SK-N-SH treated with all-trans-retinoic acid at 6 μM for 48 hours (cell line): ENCODE measurements around the gene NUDT16.

Experiments used
- ATAC-seq: fragments of 200-7000 bp; cut with Tn5 transposase; 3 replicates; pipeline ENCODE4 v1.9.1; 2020; ENCODE audit warnings: mild to moderate bottlenecking, moderate library complexity
- ARNTL ChIP-seq: fragments of 450-650 bp; formaldehyde crosslinking; IDR thresholded peaks from 2 replicates; pipeline ENCODE4 v1.5.0; 2020; ENCODE audit warnings: low read depth, mild to moderate bottlenecking, moderate library complexity, borderline replicate concordance
- BACH2 ChIP-seq: fragments of 250-450 bp; sonication (Bioruptor Pico); IDR thresholded peaks from 2 replicates; pipeline ENCODE4 v1.9.0; 2021; ENCODE audit warnings: mild to moderate bottlenecking, borderline replicate concordance
- CSDC2 ChIP-seq: fragments of 250-450 bp; sonication (Bioruptor Pico); IDR thresholded peaks from 2 replicates; pipeline ENCODE4 v1.5.0; 2020; ENCODE audit warnings: mild to moderate bottlenecking, moderate library complexity
- CSRNP3 ChIP-seq: fragments of 250-450 bp; sonication (Bioruptor Pico); IDR thresholded peaks from 2 replicates; pipeline ENCODE4 v1.5.1; 2021; ENCODE audit warnings: mild to moderate bottlenecking, moderate library complexity
- ESRRG ChIP-seq: fragments of 250-450 bp; sonication (Bioruptor Pico); IDR thresholded peaks from 2 replicates; pipeline ENCODE4 v1.6.1; 2021; ENCODE audit warnings: mild to moderate bottlenecking
- GLIS3 ChIP-seq: fragments of 250-450 bp; sonication (Bioruptor Pico); IDR thresholded peaks from 2 replicates; pipeline ENCODE4 v1.5.0; 2020; ENCODE audit warnings: mild to moderate bottlenecking, moderate library complexity
- ISL1 ChIP-seq: fragments of 250-450 bp; sonication (Bioruptor Pico); IDR thresholded peaks from 2 replicates; pipeline ENCODE4 v2.1.2; 2022; ENCODE audit warnings: mild to moderate bottlenecking, moderate library complexity
- OSR1 ChIP-seq: fragments of 250-450 bp; sonication (Bioruptor Pico); IDR thresholded peaks from 2 replicates; pipeline ENCODE4 v1.8.0; 2022; ENCODE audit warnings: moderate library complexity, mild to moderate bottlenecking, inconsistent platforms
- PPARA ChIP-seq: fragments of 250-450 bp; sonication (Bioruptor Pico); IDR thresholded peaks from 2 replicates; pipeline ENCODE4 v1.5.0; 2020; ENCODE audit warnings: mild to moderate bottlenecking, borderline replicate concordance
- RARB ChIP-seq: fragments of 250-450 bp; sonication (Bioruptor Pico); IDR thresholded peaks from 2 replicates; pipeline ENCODE4 v1.8.0; 2021; ENCODE audit warnings: mild to moderate bottlenecking, moderate library complexity
- SNAI2 ChIP-seq: fragments of 250-450 bp; sonication (Bioruptor Pico); IDR thresholded peaks from 2 replicates; pipeline ENCODE4 v1.5.0; 2020; ENCODE audit warnings: mild to moderate bottlenecking, moderate library complexity
- TCF4 ChIP-seq: fragments of 250-450 bp; sonication (Bioruptor Pico); IDR thresholded peaks from 2 replicates; pipeline ENCODE4 v1.8.0; 2021; ENCODE audit warnings: mild to moderate bottlenecking, moderate library complexity, borderline replicate concordance
- TOX ChIP-seq: fragments of 250-450 bp; sonication (Bioruptor Pico); IDR thresholded peaks from 2 replicates; pipeline ENCODE4 v1.8.0; 2021; ENCODE audit warnings: mild to moderate bottlenecking, moderate library complexity, borderline replicate concordance
- ZFP3 ChIP-seq: fragments of 250-450 bp; sonication (Bioruptor Pico); IDR thresholded peaks from 2 replicates; pipeline ENCODE4 v1.5.0; 2020; ENCODE audit warnings: mild to moderate bottlenecking, moderate library complexity
- ZFP30 ChIP-seq: fragments of 450-650 bp; formaldehyde crosslinking; IDR thresholded peaks from 2 replicates; pipeline ENCODE4 v1.5.0; 2022; ENCODE audit warnings: mild to moderate bottlenecking, moderate library complexity
- ZNF565 ChIP-seq: fragments of 450-650 bp; formaldehyde crosslinking; conservative IDR thresholded peaks from 2 replicates; pipeline ENCODE4 v1.5.0; 2020; ENCODE audit warnings: low read depth, mild to moderate bottlenecking, moderate library complexity
- ZNF70 ChIP-seq: fragments of 450-650 bp; formaldehyde crosslinking; IDR thresholded peaks from 2 replicates; pipeline ENCODE4 v1.5.0; 2020; ENCODE audit warnings: mild to moderate bottlenecking, moderate library complexity
- ZNF8 ChIP-seq: fragments of 450-650 bp; formaldehyde crosslinking; IDR thresholded peaks from 2 replicates; pipeline ENCODE4 v1.5.0; 2020; ENCODE audit warnings: mild to moderate bottlenecking, moderate library complexity
- TF ChIP-seq, protein P1 (sequence below): fragments of 250-450 bp; sonication (Bioruptor Pico); IDR thresholded peaks from 2 replicates; pipeline ENCODE4 v1.8.0; 2021; ENCODE audit warnings: low read depth, mild to moderate bottlenecking, moderate library complexity, borderline replicate concordance
- TF ChIP-seq, protein P2 (sequence below): fragments of 250-450 bp; sonication (Bioruptor Pico); IDR thresholded peaks from 2 replicates; pipeline ENCODE4 v1.5.0; 2020; ENCODE audit warnings: mild to moderate bottlenecking, moderate library complexity
- TF ChIP-seq, protein P3 (sequence below): fragments of 250-450 bp; sonication (Bioruptor Pico); IDR thresholded peaks from 2 replicates; pipeline ENCODE4 v1.5.1; 2020; ENCODE audit warnings: low read depth, mild to moderate bottlenecking, moderate library complexity

NUDT16 gene

DNA sequence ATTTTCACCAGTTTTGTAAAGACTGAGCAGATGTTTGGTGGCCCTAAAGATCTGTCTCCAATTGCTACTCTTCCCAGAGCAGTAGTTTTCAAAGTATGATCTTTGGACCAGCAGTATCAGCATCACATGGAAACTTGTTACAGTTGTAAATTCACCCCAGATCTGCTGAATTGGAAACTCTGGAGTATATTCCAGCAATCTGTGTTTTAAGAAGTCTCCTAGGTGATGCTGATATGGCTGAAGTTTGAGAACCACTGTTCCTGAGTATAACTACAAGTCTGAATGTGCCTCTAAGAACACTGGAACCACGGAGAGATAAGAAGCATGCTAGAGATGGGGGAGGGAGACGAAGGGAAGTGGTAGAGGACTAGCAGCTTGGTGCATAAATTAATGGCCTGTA, 45.7 kb downstream of the NUDT16 start:
- no peak for ATAC-seq
- TF ChIP-seq TOX (CRISPR knock-in tag), result no peak
- no peak for TF ChIP-seq ZNF565 (CRISPR knock-in tag)
- no peak for TF ChIP-seq BACH2 (CRISPR knock-in tag)
- TF ChIP-seq PPARA (CRISPR knock-in tag), result no peak
- no peak for TF ChIP-seq SNAI2
- no peak for TF ChIP-seq RARB
- TF ChIP-seq ZNF8 (CRISPR knock-in tag), result no peak
- TF ChIP-seq CSDC2 (CRISPR knock-in tag), result no peak
- TF ChIP-seq, protein P1, sequence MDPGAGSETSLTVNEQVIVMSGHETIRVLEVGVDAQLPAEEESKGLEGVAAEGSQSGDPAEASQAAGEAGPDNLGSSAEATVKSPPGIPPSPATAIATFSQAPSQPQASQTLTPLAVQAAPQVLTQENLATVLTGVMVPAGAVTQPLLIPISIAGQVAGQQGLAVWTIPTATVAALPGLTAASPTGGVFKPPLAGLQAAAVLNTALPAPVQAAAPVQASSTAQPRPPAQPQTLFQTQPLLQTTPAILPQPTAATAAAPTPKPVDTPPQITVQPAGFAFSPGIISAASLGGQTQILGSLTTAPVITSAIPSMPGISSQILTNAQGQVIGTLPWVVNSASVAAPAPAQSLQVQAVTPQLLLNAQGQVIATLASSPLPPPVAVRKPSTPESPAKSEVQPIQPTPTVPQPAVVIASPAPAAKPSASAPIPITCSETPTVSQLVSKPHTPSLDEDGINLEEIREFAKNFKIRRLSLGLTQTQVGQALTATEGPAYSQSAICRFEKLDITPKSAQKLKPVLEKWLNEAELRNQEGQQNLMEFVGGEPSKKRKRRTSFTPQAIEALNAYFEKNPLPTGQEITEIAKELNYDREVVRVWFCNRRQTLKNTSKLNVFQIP (CRISPR knock-in tag), result no peak
- TF ChIP-seq, protein P2, sequence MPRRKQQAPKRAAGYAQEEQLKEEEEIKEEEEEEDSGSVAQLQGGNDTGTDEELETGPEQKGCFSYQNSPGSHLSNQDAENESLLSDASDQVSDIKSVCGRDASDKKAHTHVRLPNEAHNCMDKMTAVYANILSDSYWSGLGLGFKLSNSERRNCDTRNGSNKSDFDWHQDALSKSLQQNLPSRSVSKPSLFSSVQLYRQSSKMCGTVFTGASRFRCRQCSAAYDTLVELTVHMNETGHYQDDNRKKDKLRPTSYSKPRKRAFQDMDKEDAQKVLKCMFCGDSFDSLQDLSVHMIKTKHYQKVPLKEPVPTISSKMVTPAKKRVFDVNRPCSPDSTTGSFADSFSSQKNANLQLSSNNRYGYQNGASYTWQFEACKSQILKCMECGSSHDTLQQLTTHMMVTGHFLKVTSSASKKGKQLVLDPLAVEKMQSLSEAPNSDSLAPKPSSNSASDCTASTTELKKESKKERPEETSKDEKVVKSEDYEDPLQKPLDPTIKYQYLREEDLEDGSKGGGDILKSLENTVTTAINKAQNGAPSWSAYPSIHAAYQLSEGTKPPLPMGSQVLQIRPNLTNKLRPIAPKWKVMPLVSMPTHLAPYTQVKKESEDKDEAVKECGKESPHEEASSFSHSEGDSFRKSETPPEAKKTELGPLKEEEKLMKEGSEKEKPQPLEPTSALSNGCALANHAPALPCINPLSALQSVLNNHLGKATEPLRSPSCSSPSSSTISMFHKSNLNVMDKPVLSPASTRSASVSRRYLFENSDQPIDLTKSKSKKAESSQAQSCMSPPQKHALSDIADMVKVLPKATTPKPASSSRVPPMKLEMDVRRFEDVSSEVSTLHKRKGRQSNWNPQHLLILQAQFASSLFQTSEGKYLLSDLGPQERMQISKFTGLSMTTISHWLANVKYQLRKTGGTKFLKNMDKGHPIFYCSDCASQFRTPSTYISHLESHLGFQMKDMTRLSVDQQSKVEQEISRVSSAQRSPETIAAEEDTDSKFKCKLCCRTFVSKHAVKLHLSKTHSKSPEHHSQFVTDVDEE, result no peak
- no peak for TF ChIP-seq ESRRG
- no peak for TF ChIP-seq ZFP30 (CRISPR knock-in tag)
- TF ChIP-seq OSR1 (CRISPR knock-in tag), result no peak
- TF ChIP-seq TCF4 (CRISPR knock-in tag), result no peak
- no peak for TF ChIP-seq ZFP3
- no peak for TF ChIP-seq GLIS3
- no peak for TF ChIP-seq ZNF70

GRCh38 chr3:131431754-131432153, 50.2 kb downstream of the NUDT16 start:
- TF ChIP-seq SNAI2 (no peak), RARB (no peak), ESRRG (no peak), BACH2 (CRISPR knock-in tag) (no peak), ARNTL (no peak), CSRNP3 (no peak), ZNF8 (CRISPR knock-in tag) (no peak), ISL1 (CRISPR knock-in tag) (no peak), PPARA (CRISPR knock-in tag) (no peak)
- TF ChIP-seq, protein P3, sequence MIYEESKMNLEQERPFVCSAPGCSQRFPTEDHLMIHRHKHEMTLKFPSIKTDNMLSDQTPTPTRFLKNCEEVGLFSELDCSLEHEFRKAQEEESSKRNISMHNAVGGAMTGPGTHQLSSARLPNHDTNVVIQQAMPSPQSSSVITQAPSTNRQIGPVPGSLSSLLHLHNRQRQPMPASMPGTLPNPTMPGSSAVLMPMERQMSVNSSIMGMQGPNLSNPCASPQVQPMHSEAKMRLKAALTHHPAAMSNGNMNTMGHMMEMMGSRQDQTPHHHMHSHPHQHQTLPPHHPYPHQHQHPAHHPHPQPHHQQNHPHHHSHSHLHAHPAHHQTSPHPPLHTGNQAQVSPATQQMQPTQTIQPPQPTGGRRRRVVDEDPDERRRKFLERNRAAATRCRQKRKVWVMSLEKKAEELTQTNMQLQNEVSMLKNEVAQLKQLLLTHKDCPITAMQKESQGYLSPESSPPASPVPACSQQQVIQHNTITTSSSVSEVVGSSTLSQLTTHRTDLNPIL (CRISPR knock-in tag), result no peak
- ATAC-seq, result no peak

DNA sequence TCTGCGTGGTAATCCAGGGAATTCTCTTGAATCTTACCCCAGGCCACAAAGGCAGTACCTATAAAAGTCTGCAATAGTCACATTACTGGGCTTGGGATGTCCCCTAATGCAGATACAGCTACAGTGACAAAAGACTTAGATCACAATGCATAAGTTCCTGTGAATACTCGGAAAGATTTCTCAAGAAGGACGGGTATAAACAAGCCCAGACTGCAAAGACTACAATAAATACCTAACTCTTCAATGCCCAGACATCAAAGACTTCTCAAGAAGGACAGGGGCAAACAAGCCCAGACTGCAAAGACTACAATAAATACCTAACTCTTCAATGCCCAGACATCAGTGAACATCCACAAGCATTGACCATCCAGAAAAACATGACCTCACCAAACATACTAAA, 50.9 kb downstream of the NUDT16 start:
- no peak for ATAC-seq
- TF ChIP-seq TCF4 (CRISPR knock-in tag) (no peak), ARNTL (no peak)

GRCh38 chr3:131435000-131435399, 53.4 kb downstream of the NUDT16 start:
- no peak for TF ChIP-seq ZNF70
- TF ChIP-seq OSR1 (CRISPR knock-in tag), result no peak
- no peak for ATAC-seq
